WERI-Rb-1 (cell line): ENCODE results near the gene GPR176.

ENCODE experiments used
- DNase-seq: peaks from one replicate; pipeline ENCODE4 v3.0.0-alpha.2; 2020
- H3K27ac ChIP-seq: fragments of 250-450 bp; sonication (Bioruptor Pico); 2 replicates; pipeline ENCODE4 v1.5.1; 2020; ENCODE audit warnings: mild to moderate bottlenecking, moderate library complexity
- H3K27me3 ChIP-seq: fragments of 250-450 bp; sonication (Bioruptor Pico); 2 replicates; pipeline ENCODE4 v1.5.1; 2021; ENCODE audit warnings: mild to moderate bottlenecking, low read depth, moderate library complexity; ENCODE audit not compliant: insufficient read depth, severe bottlenecking
- H3K36me3 ChIP-seq: fragments of 250-450 bp; sonication (Bioruptor Pico); 2 replicates; pipeline ENCODE4 v1.5.1; 2020; ENCODE audit warnings: mild to moderate bottlenecking, moderate library complexity
- H3K4me3 ChIP-seq: 2 replicates; pipeline ENCODE4 v1.5.1; 2011; ENCODE audit warnings: low read depth, mild to moderate bottlenecking, control low read depth, low read length
- H3K9me3 ChIP-seq: fragments of 250-450 bp; sonication (Bioruptor Pico); 2 replicates; pipeline ENCODE4 v1.5.1; 2021; ENCODE audit warnings: mild to moderate bottlenecking, moderate library complexity; ENCODE audit not compliant: severe bottlenecking
- CTCF ChIP-seq: IDR thresholded peaks from 2 replicates; pipeline ENCODE4 v1.5.1; 2011; ENCODE audit warnings: low read depth, mild to moderate bottlenecking, control low read depth, inconsistent platforms, low read length

GPR176 gene

GRCh38 chr15:39873978-39874377 is 46.1 kb downstream of the GPR176 start:
- DNase-seq = no peak
- Histone ChIP-seq H3K36me3 (no peaks in the 10 kb centered on the region), H3K4me3 (no peak overlapping the region), H3K27me3 (no peaks in the 10 kb centered on the region), H3K27ac (no peak overlapping the region), H3K9me3 (no peaks in the 10 kb centered on the region)
- TF ChIP-seq CTCF = no peak

- H3K36me3 ChIP-seq = no peaks in the 10 kb centered on the region
Measured at GRCh38 chr15:39870537-39870936, 49.5 kb downstream of the GPR176 start.

GRCh38 chr15:39869858-39870515 is 50.1 kb downstream of the GPR176 start:
- H3K27me3 ChIP-seq = no peaks in the 10 kb centered on the region
- no peak for TF ChIP-seq CTCF
- no peaks in the 10 kb centered on the region for H3K9me3 ChIP-seq
- DNase-seq = no peak
- H3K4me3 ChIP-seq = no peak overlapping the region
- no peaks in the 10 kb centered on the region for H3K36me3 ChIP-seq
- H3K27ac ChIP-seq = no peak overlapping the region

More at GRCh38 chr15:39870537-39870936, 49.5 kb downstream of the GPR176 start:
- Histone ChIP-seq H3K27ac (no peak overlapping the region), H3K4me3 (no peak overlapping the region), H3K9me3 (no peaks in the 10 kb centered on the region), H3K27me3 (no peaks in the 10 kb centered on the region)
- no peak for DNase-seq
- no peak for TF ChIP-seq CTCF

GRCh38 chr15:39869254-39869653 is 50.8 kb downstream of the GPR176 start:
- H3K27ac ChIP-seq = no peak overlapping the region
- H3K4me3 ChIP-seq = no peak overlapping the region
- H3K36me3 ChIP-seq = no peaks in the 10 kb centered on the region
- TF ChIP-seq CTCF = no peak
- H3K9me3 ChIP-seq = no peaks in the 10 kb centered on the region
- no peaks in the 10 kb centered on the region for H3K27me3 ChIP-seq
- no peak for DNase-seq

- Histone ChIP-seq H3K4me3 (no peak overlapping the region), H3K36me3 (no peaks in the 10 kb centered on the region), H3K27ac (no peak overlapping the region), H3K27me3 (no peaks in the 10 kb centered on the region), H3K9me3 (no peaks in the 10 kb centered on the region)
- DNase-seq = no peak
- no peak for TF ChIP-seq CTCF
Measured at GRCh38 chr15:39868396-39868795, 51.7 kb downstream of the GPR176 start.

- Histone ChIP-seq H3K27ac (no peak overlapping the region), H3K4me3 (no peak overlapping the region), H3K27me3 (no peaks in the 10 kb centered on the region), H3K36me3 (no peaks in the 10 kb centered on the region), H3K9me3 (no peaks in the 10 kb centered on the region)
- TF ChIP-seq CTCF = no peak
- no peak for DNase-seq
Measured at GRCh38 chr15:39864116-39864515, 56.0 kb downstream of the GPR176 start.
